Measurements from ENCODE around the gene ANKRD33B.

GRCh38 chr5:10631316-10631996 is 67.6 kb downstream of the ANKRD33B start:
- TF ChIP-seq GATA3 (IDR thresholded peaks at IDR 0.05; ENCODE audit: low read depth, low read length), result no peak
- TF ChIP-seq GATA2 (IDR thresholded peaks at IDR 0.05; ENCODE audit: low read depth, low read length), result no peak
